HG03469 (cell line): ENCODE results near the gene IFNG.

Source experiments
- ATAC-seq: cut with Tn5 transposase; IDR thresholded peaks from one replicate; pipeline ENCODE4 v1.9.1; 2021; ENCODE audit warnings: mild to moderate bottlenecking, moderate library complexity, moderate number of reproducible peaks; ENCODE audit not compliant: unreplicated experiment

Gene IFNG

GRCh38 chr12:68169213-68169889 is 9.8 kb upstream of the IFNG start:
- no peak for ATAC-seq

GRCh38 chr12:68166317-68166831 is 6.8 kb upstream of the IFNG start:
- no peak for ATAC-seq

GRCh38 chr12:68163560-68164081 is 4.1 kb upstream of the IFNG start:
- peak; percentile 66 for ATAC-seq

- no peak for ATAC-seq
These were observed 2.8 kb upstream of the IFNG start for GRCh38 chr12:68162374-68162773.

GRCh38 chr12:68158432-68158831 is 1.1 kb downstream of the IFNG start:
- no peak for ATAC-seq

- no peak for ATAC-seq
These were observed 2.2 kb downstream of the IFNG start for GRCh38 chr12:68157380-68157779.

GRCh38 chr12:68156636-68157035 is 2.9 kb downstream of the IFNG start:
- ATAC-seq, result no peak

- no peak for ATAC-seq
These were observed 4.8 kb downstream of the IFNG start for GRCh38 chr12:68154779-68155178.

GRCh38 chr12:68148261-68148951 is 11.1 kb downstream of the IFNG start:
- ATAC-seq, result no peak

- ATAC-seq, result no peak
These were observed 19.0 kb downstream of the IFNG start for GRCh38 chr12:68140556-68140955.

GRCh38 chr12:68139941-68140340 is 19.6 kb downstream of the IFNG start:
- no peak for ATAC-seq

GRCh38 chr12:68139001-68139400 is 20.5 kb downstream of the IFNG start:
- no peak for ATAC-seq

- no peak for ATAC-seq
These were observed 21.1 kb downstream of the IFNG start for GRCh38 chr12:68138480-68138879.

GRCh38 chr12:68137335-68137830 is 22.2 kb downstream of the IFNG start:
- ATAC-seq, result no peak

GRCh38 chr12:68135520-68135919 is 24.0 kb downstream of the IFNG start:
- no peak for ATAC-seq

- no peak for ATAC-seq
These were observed 27.6 kb downstream of the IFNG start for GRCh38 chr12:68131867-68132414.

- ATAC-seq, result no peak
These were observed 29.6 kb downstream of the IFNG start for GRCh38 chr12:68129979-68130378.

GRCh38 chr12:68122236-68122920 is 37.2 kb downstream of the IFNG start:
- no peak for ATAC-seq

GRCh38 chr12:68121143-68121542 is 38.4 kb downstream of the IFNG start:
- ATAC-seq, result no peak

- peak; percentile 81 for ATAC-seq
These were observed 39.8 kb downstream of the IFNG start for GRCh38 chr12:68119724-68120211.

- peak; percentile 56 for ATAC-seq
These were observed 40.3 kb downstream of the IFNG start for GRCh38 chr12:68119250-68119649.
